Prostate gland (tissue), 1 donor: ENCODE measurements around the gene DGKG.

ENCODE experiments used
- POLR2A ChIP-seq: fragments of 450-650 bp; IDR thresholded peaks from one replicate; pipeline ENCODE4 v1.6.1; 2016; ENCODE audit warnings: antibody characterized with exemption, mild to moderate bottlenecking
- POLR2AphosphoS5 ChIP-seq: sonication (generic); formaldehyde crosslinking; IDR thresholded peaks from one replicate; pipeline ENCODE4 v1.6.1; 2017; ENCODE audit warnings: antibody characterized with exemption

- TF ChIP-seq POLR2A (no peak), POLR2AphosphoS5 (no peak)
Measured at GRCh38 chr3:186340204-186340603, 21.8 kb downstream of the DGKG start.
